ENCODE measurements around the gene IFNL4.
A peak's percentile ranks its signal among the peaks of the same experiment; 100 is the strongest.

The IFNL4 gene

DNA sequence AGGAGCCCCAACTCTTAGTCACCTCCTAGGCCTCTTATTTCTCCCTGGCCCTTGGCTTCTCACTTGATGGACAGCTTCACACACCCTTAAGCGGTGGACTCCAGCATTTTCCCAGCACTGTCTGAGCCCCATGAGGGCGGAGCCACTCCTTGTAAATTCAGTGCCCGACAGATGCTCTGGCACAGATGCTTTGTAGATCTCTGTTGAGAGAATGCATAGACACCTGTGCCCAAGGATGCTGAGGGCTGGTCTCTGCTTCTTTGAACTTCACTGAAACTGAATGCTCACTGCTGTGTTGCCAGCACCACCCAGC, 47.9 kb downstream of the IFNL4 start:
- Histone ChIP-seq H3K4me1 (ENCODE audit: control insufficient read depth, insufficient read depth, low read length) (peaks cover 6% of the 10 kb centered on the region), H3K36me3 (ENCODE audit: control insufficient read depth, insufficient read depth, low read length) (no peaks in the 10 kb centered on the region), H3K9ac (ENCODE audit: low read depth, low read length) (no peak overlapping the region), H3K4me3 (ENCODE audit: low read depth, low read length) (no peak overlapping the region), H3K27me3 (ENCODE audit: control insufficient read depth, insufficient read depth, low read length) (peaks cover 31% of the 10 kb centered on the region), H3K9me3 (ENCODE audit: control insufficient read depth, insufficient read depth, low read length) (no peaks in the 10 kb centered on the region)

DNA sequence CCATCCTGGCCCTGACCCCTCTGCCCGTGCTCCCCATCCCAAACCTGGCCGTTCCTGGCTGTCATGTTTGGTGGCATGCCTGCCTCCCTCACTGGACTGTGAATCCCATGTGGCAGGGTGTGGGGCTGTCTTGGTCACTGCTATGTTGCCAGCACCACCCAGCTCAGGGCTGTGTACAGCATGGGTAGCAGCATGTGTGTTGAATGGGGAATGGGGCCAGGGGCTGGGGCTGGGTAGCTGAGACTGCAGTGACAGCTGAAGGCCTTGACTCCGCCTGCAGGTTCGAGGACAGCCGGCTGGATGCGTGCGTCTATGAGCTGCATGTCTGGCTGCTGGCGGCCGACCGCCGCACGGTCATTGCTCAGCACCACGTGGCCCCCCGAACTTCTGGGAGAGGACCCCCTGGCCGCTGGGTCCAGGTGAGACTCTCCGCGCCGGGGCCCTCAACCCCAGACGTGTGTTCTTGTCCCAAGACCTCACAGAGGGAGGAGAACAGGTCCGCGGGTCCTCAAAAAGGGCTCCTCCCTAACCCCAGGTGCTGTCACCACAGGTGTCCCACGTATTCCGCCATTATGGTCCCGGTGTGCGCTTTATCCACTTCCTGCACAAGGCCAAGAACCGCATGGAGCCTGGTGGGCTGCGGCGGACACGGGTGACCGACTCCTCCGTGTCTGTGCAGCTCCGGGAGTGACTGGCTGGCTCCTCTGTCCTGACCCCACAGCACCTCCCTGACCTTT, 48.4 kb downstream of the IFNL4 start:
- Histone ChIP-seq H3K4me3 (ENCODE audit: low read depth, low read length) (no peak overlapping the region), H3K4me1 (ENCODE audit: control insufficient read depth, insufficient read depth, low read length) (peaks cover 6% of the 10 kb centered on the region), H3K36me3 (ENCODE audit: control insufficient read depth, insufficient read depth, low read length) (no peaks in the 10 kb centered on the region), H3K9ac (ENCODE audit: low read depth, low read length) (no peak overlapping the region), H3K9me3 (ENCODE audit: control insufficient read depth, insufficient read depth, low read length) (no peaks in the 10 kb centered on the region), H3K27me3 (ENCODE audit: control insufficient read depth, insufficient read depth, low read length) (peaks cover 31% of the 10 kb centered on the region)

DNA sequence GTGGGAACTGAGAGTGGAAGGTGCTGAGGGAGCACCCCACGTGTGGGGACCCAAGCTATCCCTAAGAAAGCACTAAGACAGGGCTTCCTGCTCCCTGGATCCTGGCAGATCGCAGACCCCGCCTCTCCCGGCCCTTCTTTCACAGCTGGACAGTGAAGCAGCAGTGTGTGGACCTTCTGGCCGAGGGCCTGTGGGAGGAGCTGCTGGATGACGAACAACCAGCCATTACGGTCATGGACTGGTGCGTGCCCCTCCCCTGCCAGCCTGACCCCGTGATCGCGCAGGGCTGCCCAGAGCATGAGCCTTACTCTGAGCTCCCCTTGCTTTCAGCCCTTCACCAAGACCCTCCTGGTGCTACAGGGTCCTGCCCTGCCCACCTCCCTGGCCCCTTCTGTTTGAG, 49.6 kb downstream of the IFNL4 start:
- Histone ChIP-seq H3K9me3 (ENCODE audit: control insufficient read depth, insufficient read depth, low read length) (no peaks in the 10 kb centered on the region), H3K9ac (ENCODE audit: low read depth, low read length) (no peak overlapping the region), H3K4me3 (ENCODE audit: low read depth, low read length) (no peak overlapping the region), H3K27me3 (ENCODE audit: control insufficient read depth, insufficient read depth, low read length) (peaks cover 25% of the 10 kb centered on the region), H3K36me3 (ENCODE audit: control insufficient read depth, insufficient read depth, low read length) (no peaks in the 10 kb centered on the region), H3K4me1 (ENCODE audit: control insufficient read depth, insufficient read depth, low read length) (peaks cover 6% of the 10 kb centered on the region)

DNA sequence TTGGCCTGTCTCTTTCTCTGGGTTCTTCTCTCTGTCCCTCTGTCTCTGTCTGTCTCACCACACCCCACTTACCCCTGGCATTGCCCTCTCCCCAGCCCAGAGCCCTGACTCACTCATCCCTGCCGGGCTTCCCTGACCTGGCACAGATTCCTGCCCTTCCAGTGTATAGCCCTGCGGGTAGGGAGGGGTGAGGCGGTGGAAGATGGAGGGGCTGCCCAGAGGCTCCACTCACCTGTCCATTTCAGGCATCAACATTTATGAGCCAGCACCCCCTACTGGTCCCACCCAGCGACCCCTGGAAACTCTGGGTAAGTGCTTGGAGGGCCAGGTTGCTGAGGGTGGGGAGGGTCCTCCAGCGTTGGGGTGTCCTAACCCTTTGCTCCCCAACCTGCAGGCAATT, 50.8 kb downstream of the IFNL4 start:
- Histone ChIP-seq H3K9me3 (ENCODE audit: control insufficient read depth, insufficient read depth, low read length) (no peaks in the 10 kb centered on the region), H3K27me3 (ENCODE audit: control insufficient read depth, insufficient read depth, low read length) (peaks cover 19% of the 10 kb centered on the region), H3K36me3 (ENCODE audit: control insufficient read depth, insufficient read depth, low read length) (no peaks in the 10 kb centered on the region), H3K4me1 (ENCODE audit: control insufficient read depth, insufficient read depth, low read length) (peaks cover 6% of the 10 kb centered on the region), H3K4me3 (ENCODE audit: low read depth, low read length) (no peak overlapping the region), H3K9ac (ENCODE audit: low read depth, low read length) (no peak overlapping the region)

DNA sequence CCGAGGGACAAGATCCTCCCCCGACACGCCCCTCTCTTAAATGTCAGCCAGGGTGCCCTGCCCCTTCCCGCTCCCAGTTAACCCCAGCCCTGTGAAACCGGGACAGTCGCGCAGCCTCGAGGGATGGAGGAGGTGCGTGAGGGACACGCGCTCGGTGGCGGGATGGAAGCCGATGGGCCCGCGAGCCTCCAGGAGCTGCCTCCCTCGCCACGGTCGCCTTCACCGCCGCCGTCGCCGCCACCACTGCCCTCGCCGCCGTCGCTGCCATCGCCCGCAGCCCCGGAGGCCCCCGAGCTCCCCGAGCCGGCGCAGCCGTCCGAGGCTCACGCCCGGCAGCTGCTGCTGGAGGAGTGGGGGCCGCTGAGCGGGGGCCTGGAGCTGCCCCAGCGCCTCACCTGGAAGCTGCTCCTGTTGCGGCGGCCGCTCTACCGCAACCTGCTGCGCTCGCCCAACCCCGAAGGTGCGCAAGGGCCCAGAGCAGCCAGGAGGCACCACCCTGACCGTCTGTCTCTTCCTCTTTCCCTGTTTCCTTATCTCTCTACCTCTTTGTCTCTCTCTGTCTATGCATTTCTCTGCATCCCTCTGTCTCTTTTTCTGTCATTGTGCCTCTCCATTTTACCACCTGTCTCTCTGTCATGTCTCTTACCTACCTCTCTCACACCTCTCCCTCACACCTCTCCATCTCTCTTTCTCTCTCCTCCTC, 51.6 kb downstream of the IFNL4 start, which contains the start of gene NCCRP1:
Gene NCCRP1, plus strand, starts transcription at position 105 of the 703 bp plus-strand sequence. Its CDS starts 19 bp downstream, at position 124.
- Histone ChIP-seq H3K27me3 (ENCODE audit: control insufficient read depth, insufficient read depth, low read length) (peaks cover 16% of the 10 kb centered on the region), H3K36me3 (ENCODE audit: control insufficient read depth, insufficient read depth, low read length) (no peaks in the 10 kb centered on the region), H3K4me1 (ENCODE audit: control insufficient read depth, insufficient read depth, low read length) (peaks cover 6% of the 10 kb centered on the region), H3K9me3 (ENCODE audit: control insufficient read depth, insufficient read depth, low read length) (no peaks in the 10 kb centered on the region), H3K9ac (ENCODE audit: low read depth, low read length) (no peak within 1 kb of the TSS), H3K4me3 (ENCODE audit: low read depth, low read length) (peak within 1 kb of the TSS; percentile 54)

DNA sequence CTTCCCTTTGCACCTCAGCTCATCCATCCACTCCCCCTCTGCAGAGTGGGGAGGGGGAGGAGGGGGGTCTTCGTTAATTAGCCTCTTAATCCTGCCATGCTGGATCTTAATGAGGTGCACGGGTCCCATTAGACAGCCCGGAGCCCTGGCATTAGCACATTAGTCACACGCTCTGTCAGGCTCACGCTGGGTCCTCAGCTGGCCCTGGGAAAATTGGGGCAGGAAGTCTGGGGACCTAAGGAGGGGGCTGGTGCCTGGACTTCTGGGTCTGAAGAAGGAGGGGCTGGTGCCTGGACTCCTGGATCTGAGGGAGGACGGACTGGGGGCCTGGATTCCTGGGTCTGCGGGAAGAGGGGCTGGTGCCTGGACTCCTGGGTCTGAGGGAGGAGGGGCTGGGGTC, 52.3 kb downstream of the IFNL4 start:
- peak overlapping the region; percentile 13 for H3K4me3 ChIP-seq (ENCODE audit: low read depth, low read length)
- H3K36me3 ChIP-seq (ENCODE audit: control insufficient read depth, insufficient read depth, low read length) = no peaks in the 10 kb centered on the region
- H3K4me1 ChIP-seq (ENCODE audit: control insufficient read depth, insufficient read depth, low read length) = peaks cover 4% of the 10 kb centered on the region
- no peaks in the 10 kb centered on the region for H3K9me3 ChIP-seq (ENCODE audit: control insufficient read depth, insufficient read depth, low read length)
- no peak overlapping the region for H3K9ac ChIP-seq (ENCODE audit: low read depth, low read length)
- H3K27me3 ChIP-seq (ENCODE audit: control insufficient read depth, insufficient read depth, low read length) = peaks cover 16% of the 10 kb centered on the region

Measured in iPS-15b (cell line).